Measurements from ENCODE around the gene MT1H.
A peak's percentile ranks its signal among the peaks of the same experiment; 100 is the strongest.
"Not testable (repeated sequence)": the region's sequence is repeated elsewhere in the genome, so short reads cannot be mapped to it uniquely, and the experiment has no call there.

Gene MT1H

GRCh38 chr16:56665286-56666261 is 4.0 kb upstream of the MT1H start:
- not testable (repeated sequence) for DNase-seq

GRCh38 chr16:56667581-56668571 is 1.7 kb upstream of the MT1H start, which contains the start of gene MT1G:
Gene MT1G, minus strand, starts transcription at chr16:56668065. Its CDS starts 72 bp downstream, at chr16:56667993.
- no peak for DNase-seq

- DNase-seq, result no peak
These were observed 416 bp downstream of the MT1H start for GRCh38 chr16:56669840-56670619.

- no peak for DNase-seq
These were observed 963 bp downstream of the MT1H start for GRCh38 chr16:56670620-56670934.

GRCh38 chr16:56671691-56672090 is 2.1 kb downstream of the MT1H start:
- not testable (repeated sequence) for DNase-seq

DNA sequence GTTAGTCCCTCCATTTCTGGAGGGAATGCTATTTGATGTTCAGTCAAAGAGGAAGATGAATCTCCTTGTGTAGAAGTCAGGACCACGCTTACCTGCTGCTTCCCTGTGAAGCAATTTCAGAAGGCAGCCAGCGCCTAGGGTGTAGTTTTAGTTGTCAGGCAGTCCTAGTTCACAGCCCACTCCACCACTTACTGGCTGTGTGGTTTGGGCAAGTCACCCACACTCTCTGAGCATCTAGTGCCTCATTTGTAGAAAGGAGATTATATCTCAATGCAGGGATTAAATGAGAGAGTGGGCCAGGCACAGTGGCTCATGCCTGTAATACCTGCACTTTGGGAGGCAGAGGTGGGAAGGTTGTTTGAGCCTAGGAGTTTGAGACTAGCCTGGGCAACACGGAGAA is 2.6 kb downstream of the MT1H start:
- DNase-seq, result not testable (repeated sequence)

DNA sequence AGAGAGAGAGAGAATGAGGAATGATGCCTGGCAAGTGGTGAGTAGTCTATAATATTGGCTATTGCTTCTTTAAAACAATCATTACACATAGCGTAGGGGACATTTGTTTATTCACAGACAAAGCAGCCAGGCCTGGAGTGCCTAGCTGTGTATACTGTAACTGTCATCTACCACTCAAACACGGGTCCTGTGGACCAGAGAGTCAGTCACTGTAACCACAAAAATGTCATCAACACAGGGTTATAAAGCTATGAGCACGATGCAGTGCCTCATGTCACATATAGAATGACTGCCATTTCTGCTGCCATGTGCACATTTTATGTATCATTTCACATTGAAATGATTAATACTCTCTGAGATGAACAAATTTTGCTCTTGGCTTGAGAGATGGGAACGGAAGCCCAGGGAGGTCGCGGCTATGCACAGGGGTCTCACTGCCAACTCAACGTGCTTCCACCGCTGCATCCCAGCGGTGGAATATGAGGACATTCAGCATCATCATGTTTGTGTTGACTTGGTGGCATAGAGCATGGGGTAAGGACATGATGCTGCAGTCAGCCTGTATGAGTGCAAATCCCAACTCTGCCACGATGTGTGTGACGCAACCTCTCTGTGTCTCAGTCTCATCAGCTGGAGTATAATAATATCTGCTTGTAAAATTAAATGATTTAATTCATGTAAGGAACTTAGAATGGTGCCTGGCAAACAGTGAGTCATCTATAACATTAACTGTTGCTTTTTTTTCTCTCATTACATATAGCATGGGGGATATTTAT is 3.3 kb downstream of the MT1H start:
- no peak for DNase-seq

DNA sequence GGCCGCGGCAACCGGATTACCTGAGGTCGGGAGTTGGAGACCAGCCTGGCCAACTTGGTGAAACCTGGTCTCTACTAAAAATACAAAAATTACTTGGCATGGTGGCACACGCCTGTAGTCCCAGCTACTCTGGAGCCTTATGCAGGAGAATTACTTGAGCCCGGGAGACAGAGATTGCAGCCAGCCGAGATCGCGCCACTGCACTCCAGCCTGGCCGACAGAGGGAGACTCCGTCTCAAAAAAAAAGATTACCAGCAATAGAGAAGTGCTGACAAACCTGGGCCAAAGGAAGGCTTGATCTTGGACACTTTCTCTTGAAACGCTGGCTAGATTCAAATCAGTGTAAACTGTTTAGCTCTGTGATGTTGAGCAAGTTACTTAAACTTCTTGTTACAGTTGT is 4.3 kb downstream of the MT1H start:
- peak; percentile 23 to 30 for DNase-seq

DNA sequence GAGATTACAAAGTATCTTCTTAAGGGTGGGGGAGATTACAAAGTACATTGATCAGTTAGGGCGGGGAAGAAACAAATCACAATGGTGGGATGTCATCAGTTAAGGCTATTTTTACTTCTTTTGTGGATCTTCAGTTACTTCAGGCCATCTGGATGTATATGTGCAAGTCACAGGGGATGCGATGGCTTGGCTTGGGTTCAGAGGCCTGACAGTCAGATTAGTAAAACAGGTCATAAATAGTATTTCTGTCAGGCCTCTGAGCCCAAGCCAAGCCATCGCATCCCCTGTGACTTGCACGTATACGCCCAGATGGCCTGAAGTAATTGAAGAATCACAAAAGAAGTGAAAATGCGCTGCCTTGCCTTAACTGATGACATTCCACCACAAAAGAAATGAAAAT is 5.0 kb downstream of the MT1H start:
- not testable (repeated sequence) for DNase-seq

GRCh38 chr16:56675685-56676210 is 6.1 kb downstream of the MT1H start:
- DNase-seq, result peak; percentile 26 to 30

DNA sequence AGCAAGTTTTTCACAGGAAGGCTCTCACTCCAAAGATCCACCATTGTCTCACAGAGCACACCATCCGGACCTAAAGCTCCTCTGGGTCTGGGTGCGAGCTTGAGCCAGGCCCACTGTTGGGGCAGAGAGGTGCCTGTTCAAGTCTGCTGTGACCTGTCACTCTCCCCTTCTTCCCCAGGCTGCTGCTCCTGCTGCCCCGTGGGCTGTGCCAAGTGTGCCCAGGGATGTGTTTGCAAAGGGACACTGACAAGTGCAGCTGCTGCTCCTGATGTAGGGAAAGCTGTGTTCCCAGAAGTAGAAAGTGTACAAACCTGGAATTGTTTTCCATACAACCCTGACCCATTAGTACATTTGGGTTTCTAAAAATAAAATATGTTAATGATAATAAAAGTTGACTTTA is 7.9 kb downstream of the MT1H start:
- DNase-seq, result no peak

- DNase-seq, result no peak
These were observed 9.6 kb downstream of the MT1H start for GRCh38 chr16:56679078-56679730.

DNA sequence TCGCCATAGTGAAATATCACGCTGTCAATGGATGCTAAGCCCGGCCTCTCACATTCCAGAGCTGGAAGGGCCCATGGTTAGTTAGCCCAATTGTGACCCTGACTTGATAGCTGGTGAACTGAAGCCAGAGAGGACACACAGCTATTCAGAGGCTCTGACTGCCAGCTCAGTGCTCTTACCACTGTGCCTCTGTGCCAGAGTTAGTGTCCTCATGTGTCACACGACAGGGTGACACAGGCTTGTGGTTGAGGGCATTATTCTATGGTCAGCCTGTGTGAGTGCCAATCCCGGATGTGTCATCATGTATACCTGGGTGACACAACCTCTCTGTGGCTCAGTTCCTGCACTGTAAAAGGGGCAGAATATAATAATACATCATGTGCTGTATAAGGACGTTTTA is 10.2 kb downstream of the MT1H start:
- no peak for DNase-seq

GRCh38 chr16:56681939-56682702 is 12.5 kb downstream of the MT1H start, which contains the start of gene MT1X:
Gene MT1X, plus strand, starts transcription at chr16:56682470. Its CDS starts 71 bp downstream, at chr16:56682541.
- peak; percentile 87 to 89 for DNase-seq

GRCh38 chr16:56682703-56683397 is 13.2 kb downstream of the MT1H start:
- no peak for DNase-seq

GRCh38 chr16:56683424-56684172 is 14.0 kb downstream of the MT1H start:
- no peak for DNase-seq

- DNase-seq, result no peak
These were observed 14.8 kb downstream of the MT1H start for GRCh38 chr16:56684256-56684925.

All from CD4-positive, alpha-beta T cell treated with Interleukin-4 for 1 hour (primary cell).